Uterine smooth muscle cell (primary cell): ENCODE data around the gene FLOT1. TPM values are rescaled to one million over a fixed set of nuclear protein-coding genes. Genes with fewer than 3 reads are reported as not detected.

Source experiments
- total RNA-seq: library from RNA; depleted of rRNA; stranded (reverse); fragments of >200 nt; gene quantifications from 2 replicates; pipeline ENCODE4 v1.2.3, GENCODE V29; 2014

Gene FLOT1
- total RNA-seq = 154 and 155 TPM in 2 replicates

GRCh38 chr6:30742316-30743098, at the start of gene FLOT1:
TSS of gene FLOT1 (minus strand) at chr6:30742687. CDS start at chr6:30742189, 498 bp downstream.

GRCh38 chr6:30744054-30744805, 1.7 kb upstream of the FLOT1 start, which contains the start of gene IER3:
TSS of gene IER3 (minus strand) at chr6:30744547. CDS start at chr6:30744518, 29 bp downstream.

GRCh38 chr6:30719791-30720737, 22.4 kb downstream of the FLOT1 start, which contains the start of gene TUBB:
TSS of gene TUBB (plus strand) at chr6:30720352. CDS start at chr6:30720507, 155 bp downstream.

GRCh38 chr6:30717129-30717844, 25.2 kb downstream of the FLOT1 start, which contains the start of gene MDC1:
TSS of gene MDC1 (minus strand) at chr6:30717281. CDS start at chr6:30715175, 2,106 bp downstream.

GRCh38 chr6:30690403-30691207, 51.9 kb downstream of the FLOT1 start, which contains the start of gene NRM:
TSS of gene NRM (minus strand) at chr6:30690984. CDS start at chr6:30690974, 10 bp downstream.

GRCh38 chr6:30686009-30686907, 56.2 kb downstream of the FLOT1 start, which contains the start of gene PPP1R18:
TSS of gene PPP1R18 (minus strand) at chr6:30686645. CDS start at chr6:30686018, 627 bp downstream.

Other genes with a start within 250 kb of the FLOT1 start
- gene GNL1, start 186.2 kb downstream of the FLOT1 start, total RNA-seq = 56.8 and 62.1 TPM in 2 replicates
- 3.6 and 4.5 TPM in 2 replicates for gene PRR3, start 185.4 kb downstream of the FLOT1 start, total RNA-seq
- 45.4 and 62.5 TPM in 2 replicates for gene ABCF1, start 171.2 kb downstream of the FLOT1 start, total RNA-seq
- 18.0 and 20.0 TPM in 2 replicates for gene PPP1R10, start 125.4 kb downstream of the FLOT1 start, total RNA-seq
- gene MRPS18B, start 124.8 kb downstream of the FLOT1 start, total RNA-seq = 55.4 and 87.9 TPM in 2 replicates
- gene ATAT1, start 115.8 kb downstream of the FLOT1 start, total RNA-seq = 3.4 and 5.1 TPM in 2 replicates
- 3.6 and 3.9 TPM in 2 replicates for gene C6orf136, start 95.6 kb downstream of the FLOT1 start, total RNA-seq
- gene DHX16, start 69.7 kb downstream of the FLOT1 start, total RNA-seq = 39.2 and 51.0 TPM in 2 replicates
- gene PPP1R18, start 56.0 kb downstream of the FLOT1 start, total RNA-seq = 49.8 and 53.6 TPM in 2 replicates
- 2.2 and 4.0 TPM in 2 replicates for gene NRM, start 51.7 kb downstream of the FLOT1 start, total RNA-seq
- 4.6 and 13.2 TPM in 2 replicates for gene MDC1, start 25.4 kb downstream of the FLOT1 start, total RNA-seq
- 508 and 873 TPM in 2 replicates for gene TUBB, start 22.3 kb downstream of the FLOT1 start, total RNA-seq
- 41.9 and 49.7 TPM in 2 replicates for gene IER3, start 1.9 kb upstream of the FLOT1 start, total RNA-seq
- 8.6 and 22.4 TPM in 2 replicates for gene DDR1, start 141.8 kb upstream of the FLOT1 start, total RNA-seq
- 11.2 and 13.1 TPM in 2 replicates for gene GTF2H4, start 165.5 kb upstream of the FLOT1 start, total RNA-seq
- 21.4 and 21.5 TPM in 2 replicates for gene VARS2, start 171.6 kb upstream of the FLOT1 start, total RNA-seq
- gene SFTA2, start 189.5 kb upstream of the FLOT1 start, total RNA-seq = not detected in 2 replicates
- not detected in 2 replicates for gene MUCL3, start 198.3 kb upstream of the FLOT1 start, total RNA-seq
- not detected in 2 replicates for gene MUC21, start 241.0 kb upstream of the FLOT1 start, total RNA-seq